NCI-H2227 treated with DMSO at 0.1 percent for 48 hours (cell line): ENCODE data around the gene TUBAL3.
"Not testable (repeated sequence)": the region's sequence is repeated elsewhere in the genome, so short reads cannot be mapped to it uniquely, and the experiment has no call there.

Experiments used
- DNase-seq: peaks from one replicate; lab custom pipeline; 2025; lab: John Stamatoyannopoulos, UW

TUBAL3 gene

GRCh38 chr10:5423771-5424170, 19.1 kb upstream of the TUBAL3 start:
- DNase-seq = no peak

GRCh38 chr10:5419466-5420094, 15.0 kb upstream of the TUBAL3 start:
- no peak for DNase-seq

GRCh38 chr10:5418584-5418983, 14.0 kb upstream of the TUBAL3 start:
- DNase-seq = no peak

- no peak for DNase-seq
These were observed 12.4 kb upstream of the TUBAL3 start for GRCh38 chr10:5416981-5417380.

- DNase-seq = no peak
These were observed 8.6 kb upstream of the TUBAL3 start for GRCh38 chr10:5413012-5413938.

- peak; percentile 73 for DNase-seq
These were observed 7.8 kb upstream of the TUBAL3 start, which contains the start of gene NET1 for GRCh38 chr10:5412277-5412941. Gene NET1 (plus strand): TSS chr10:5412557. CDS start chr10:5412693, 136 bp downstream.

GRCh38 chr10:5411941-5412276, 7.3 kb upstream of the TUBAL3 start:
- no peak for DNase-seq

- not testable (repeated sequence) for DNase-seq
These were observed 6.2 kb upstream of the TUBAL3 start for GRCh38 chr10:5410787-5411186.

GRCh38 chr10:5406918-5407317, 2.3 kb upstream of the TUBAL3 start:
- no peak for DNase-seq

- no peak for DNase-seq
These were observed 1.8 kb downstream of the TUBAL3 start for GRCh38 chr10:5402798-5403197.

- no peak for DNase-seq
These were observed 4.0 kb downstream of the TUBAL3 start for GRCh38 chr10:5400468-5401240.

GRCh38 chr10:5399332-5399731, 5.3 kb downstream of the TUBAL3 start:
- no peak for DNase-seq

- no peak for DNase-seq
These were observed 7.9 kb downstream of the TUBAL3 start for GRCh38 chr10:5396556-5397300.

- DNase-seq = no peak
These were observed 9.5 kb downstream of the TUBAL3 start for GRCh38 chr10:5395168-5395567.

- no peak for DNase-seq
These were observed 11.1 kb downstream of the TUBAL3 start for GRCh38 chr10:5393529-5393928.

GRCh38 chr10:5391790-5392189, 12.8 kb downstream of the TUBAL3 start:
- no peak for DNase-seq

- no peak for DNase-seq
These were observed 13.9 kb downstream of the TUBAL3 start for GRCh38 chr10:5390607-5391205.

GRCh38 chr10:5387169-5387568, 17.5 kb downstream of the TUBAL3 start:
- DNase-seq = no peak

- DNase-seq = no peak
These were observed 19.4 kb downstream of the TUBAL3 start for GRCh38 chr10:5385224-5385623.

- no peak for DNase-seq
These were observed 23.4 kb downstream of the TUBAL3 start for GRCh38 chr10:5381187-5381586.

- not testable (repeated sequence) for DNase-seq
These were observed 24.2 kb downstream of the TUBAL3 start for GRCh38 chr10:5380395-5380794.
